K562 (cell line): ENCODE measurements around the gene IGDCC3. TPM values are rescaled to one million over a fixed set of nuclear protein-coding genes. Genes with fewer than 3 reads are reported as not detected.

Experiments
- ATAC-seq: fragments of 200-7000 bp; cut with Tn5 transposase; 3 replicates; pipeline ENCODE4 v1.9.1; 2020; ENCODE audit warnings: moderate library complexity
- BruUV-seq: library from RNA; stranded (reverse); fragments of 400-500 nt; replicated peaks from 2 replicates; lab custom pipeline; 2021; lab: Mats Ljungman, UMichigan
- CTCF ChIA-PET: fragments of 300-600 bp; formaldehyde crosslinking; extraction: SDS; loops from one replicate; lab custom pipeline; 2021; ENCODE audit warnings: low intra/inter-chr PET ratio; lab: Yijun Ruan, JAX
- POLR2A ChIA-PET: fragments of 300-600, 350-650 bp; sonication (Branson Sonifier 250); formaldehyde crosslinking; extraction: SDS; loops from one replicate; lab custom pipeline; 2021; ENCODE audit warnings: antibody characterized with exemption, inconsistent platforms; lab: Yijun Ruan, JAX
- DNase-seq, 4 experiments: peaks; one replicate each; pipeline versions ENCODE4 v3.0.0 to v3.0.0-alpha.2; 2011 to 2018; ENCODE audit warnings: low spot score in 3 of 4, mixed read lengths in 3 of 4; ENCODE audit errors: extremely low read depth in 1 of 4
- FAIRE-seq: peaks from 2 replicates; lab custom pipeline; 2011; peaks lifted over from hg19 to GRCh38; lab: Jason Lieb, UNC
- H2AFZ ChIP-seq: 2 replicates; pipeline ENCODE4 v1.6.0; 2011; ENCODE audit warnings: low read depth, low read length, control low read depth, inconsistent platforms
- H3K27ac ChIP-seq: fragments of 200-600 bp; 3 replicates; pipeline ENCODE4 v1.8.0; 2011; ENCODE audit warnings: low read depth, mild to moderate bottlenecking, control low read depth, inconsistent platforms, low read length, moderate library complexity, mixed read lengths; ENCODE audit errors: extremely low read depth
- H3K27me3 ChIP-seq, 2 experiments: fragments of 300-600 bp in 1 of 2; 2 replicates in 1 of 2; 3 replicates in 1 of 2; pipeline versions ENCODE4 v1.6.0 to v1.8.0; 2011; ENCODE audit warnings: inconsistent platforms in 2 of 2, low read length in 2 of 2, mild to moderate bottlenecking in 1 of 2, mixed read lengths in 1 of 2, moderate library complexity in 1 of 2; ENCODE audit not compliant: control insufficient read depth in 2 of 2, insufficient read depth in 2 of 2
- H3K36me3 ChIP-seq: fragments of 300-600 bp; 3 replicates; pipeline ENCODE4 v1.8.0; 2011; ENCODE audit warnings: mild to moderate bottlenecking, low read length, inconsistent platforms; ENCODE audit not compliant: control insufficient read depth, insufficient read depth
- H3K4me1 ChIP-seq, 2 experiments: fragments of 200-600 bp in 1 of 2; replicated peaks in 1 of 2; 2 replicates in 1 of 2; 3 replicates in 1 of 2; pipeline versions ENCODE4 v1.5.1 to v1.8.0; 2011; ENCODE audit warnings: inconsistent platforms in 2 of 2, low read length in 2 of 2, mild to moderate bottlenecking in 1 of 2, mixed read lengths in 1 of 2, moderate library complexity in 1 of 2; ENCODE audit not compliant: control insufficient read depth in 2 of 2, insufficient read depth in 2 of 2
- H3K4me2 ChIP-seq: 2 replicates; pipeline ENCODE4 v1.6.1; 2011; ENCODE audit warnings: low read length, control low read depth, inconsistent platforms, mixed read lengths; ENCODE audit not compliant: insufficient read depth
- H3K4me3 ChIP-seq: fragments of 200-600 bp; sonication (generic), shearing (Covaris generic); 2 replicates; pipeline ENCODE4 v1.5.1; 2016; ENCODE audit warnings: control low read depth, inconsistent platforms
- H3K79me2 ChIP-seq: fragments of 200-600 bp; 3 replicates; pipeline ENCODE4 v1.8.0; 2011; ENCODE audit warnings: low read length, inconsistent platforms; ENCODE audit not compliant: control insufficient read depth, insufficient read depth
- H3K9ac ChIP-seq, 2 experiments: 2 replicates each; pipeline versions ENCODE4 v1.6.0 to v1.6.1; 2011; ENCODE audit warnings: low read depth in 2 of 2, low read length in 2 of 2, control low read depth in 1 of 2, inconsistent platforms in 1 of 2, mild to moderate bottlenecking in 1 of 2, mixed read lengths in 1 of 2; ENCODE audit not compliant: insufficient read depth in 1 of 2
- H3K9me1 ChIP-seq: one replicate; pipeline ENCODE4 v1.6.0; 2011; ENCODE audit warnings: inconsistent platforms, mild to moderate bottlenecking, low read length, moderate library complexity; ENCODE audit not compliant: control insufficient read depth, insufficient read depth
- H3K9me3 ChIP-seq: replicated peaks from 2 replicates; pipeline ENCODE4 v1.5.1; 2011; ENCODE audit warnings: low read depth, low read length, inconsistent platforms; ENCODE audit not compliant: control insufficient read depth, insufficient read depth
- H4K20me1 ChIP-seq: replicated peaks from 2 replicates; pipeline ENCODE4 v1.6.1; 2011; ENCODE audit warnings: low read length, inconsistent platforms, mixed read lengths; ENCODE audit not compliant: control insufficient read depth, insufficient read depth
- ATF3 ChIP-seq, 2 experiments: fragments of 450-650 bp in 1 of 2; sonication (generic) in 1 of 2; formaldehyde crosslinking in 1 of 2; IDR thresholded peaks in 1 of 2; conservative IDR thresholded peaks in 1 of 2; 2 replicates each; pipeline versions ENCODE4 v1.6.1 to v1.8.1; 2016 to 2023; ENCODE audit warnings: mild to moderate bottlenecking in 2 of 2, moderate library complexity in 2 of 2, inconsistent platforms in 1 of 2, missing genetic modification reagents in 1 of 2
- CHD2 ChIP-seq: IDR thresholded peaks from 2 replicates; pipeline ENCODE4 v1.6.1; 2011; ENCODE audit warnings: low read depth, low read length
- ETV1 ChIP-seq: fragments of 450-650 bp; conservative IDR thresholded peaks from 2 replicates; pipeline ENCODE4 v1.6.1; 2016; ENCODE audit warnings: missing genetic modification characterization, control low read depth, low read depth, missing compliant biosample characterization
- FOSL1 ChIP-seq: fragments of 200-800 bp; sonication (Bioruptor generic); conservative IDR thresholded peaks from 2 replicates; pipeline ENCODE4 v1.6.1; 2016; ENCODE audit warnings: missing genetic modification characterization, missing compliant biosample characterization
- FOXP1 ChIP-seq: sonication (generic); formaldehyde crosslinking; IDR thresholded peaks from 2 replicates; pipeline ENCODE4 v1.8.0; 2022; ENCODE audit warnings: mild to moderate bottlenecking, missing genetic modification reagents
- JUNB ChIP-seq: fragments of 450-650 bp; formaldehyde crosslinking; conservative IDR thresholded peaks from 2 replicates; pipeline ENCODE4 v1.4.0; 2020; ENCODE audit warnings: mild to moderate bottlenecking
- PHF20 ChIP-seq: fragments of 450-650 bp; IDR thresholded peaks from 2 replicates; pipeline ENCODE4 v1.6.1; 2018; ENCODE audit not compliant: partially characterized antibody
- RBM15 ChIP-seq: fragments of 200-400 bp; formaldehyde crosslinking; IDR thresholded peaks from 2 replicates; pipeline ENCODE4 v1.6.1; 2018; ENCODE audit warnings: mild to moderate bottlenecking, low read length, moderate library complexity; ENCODE audit not compliant: insufficient read depth
- RBM39 ChIP-seq: fragments of 200-400 bp; formaldehyde crosslinking; optimal IDR thresholded peaks from 2 replicates; pipeline ENCODE3; 2018; ENCODE audit warnings: low read depth, low read length
- SNAPC5 ChIP-seq: fragments of 250-450 bp; sonication (Bioruptor Pico); IDR thresholded peaks from 2 replicates; pipeline ENCODE4 v1.8.0; 2021; ENCODE audit warnings: moderate library complexity, mild to moderate bottlenecking, inconsistent platforms
- TRIM25 ChIP-seq: fragments of 450-650 bp; IDR thresholded peaks from 2 replicates; pipeline ENCODE4 v1.7.0; 2016; ENCODE audit warnings: borderline replicate concordance
- UBTF ChIP-seq, 2 experiments: IDR thresholded peaks; 2 replicates each; pipeline ENCODE4 v1.6.1; 2012; ENCODE audit warnings: improper control_type of control experiment in 2 of 2, low read depth in 2 of 2, low read length in 2 of 2, borderline replicate concordance in 1 of 2
- ZNF41 ChIP-seq: fragments of 250-450 bp; sonication (Bioruptor Pico); conservative IDR thresholded peaks from 2 replicates; pipeline ENCODE4 v1.4.0; 2020; ENCODE audit warnings: mild to moderate bottlenecking
- WGBS: fragments of 100-300 bp; shearing (Covaris generic); methylation state at CpG from one replicate; pipeline ENCODE4 v1.1.6; 2016; ENCODE audit warnings: low coverage, mixed read lengths; ENCODE audit not compliant: insufficient coverage; ENCODE audit errors: missing lambda C conversion rate; 5-methylcytosine and 5-hydroxymethylcytosine counted together
- in situ Hi-C: fragments of 300-500 bp; cut with MboI; formaldehyde crosslinking; loops from 4 replicates; pipeline ENCODE4 v1.15.0; 2018; ENCODE audit warnings: inconsistent platforms, mixed read lengths
- intact Hi-C: fragments of 100-400 bp; cut with micrococcal nuclease; formaldehyde crosslinking; loops from 2 replicates; pipeline ENCODE4 v1.14.2; 2022
- polyA plus RNA-seq, 8 experiments: library from polyadenylated mRNA; depleted of rRNA in 4 of 8; stranded (reverse) in 5 of 8; unstranded in 3 of 8; fragments of >200 nt; fragmentation: Nextera tagmentation in 2 of 8; fragmentation: Illumina TruSeq in 1 of 8; extraction: Ambion mirVana in 2 of 8; extraction: Trizol in 1 of 8; gene quantifications; 2 replicates each; pipeline versions ENCODE4 v1.2.1 to v1.2.3, GENCODE V29; 2011 to 2014; ENCODE audit warnings: inconsistent platforms in 1 of 8, missing spikeins in 1 of 8
- total RNA-seq, 7 experiments: library from RNA; depleted of rRNA in 6 of 7; stranded (reverse); fragments of >200 nt in 6 of 7; fragmentation: Illumina TruSeq in 2 of 7; extraction: Trizol in 2 of 7; gene quantifications; 2 replicates each; pipeline versions ENCODE4 v1.2.1 to v1.2.3, GENCODE V29; 2011 to 2021; ENCODE audit warnings: low replicate concordance in 1 of 7

IGDCC3 gene
- total and polyA plus RNA-seq, 9 of the 15 experiments (the other 6 are each of a cell fraction or from before 2014, with no cell fraction given), result not detected

- no peak for TF ChIP-seq RBM39
- TF ChIP-seq ATF3 (IDR thresholded peaks at IDR 0.05), result no peak
- TF ChIP-seq ATF3 (CRISPR knock-in tag; conservative IDR thresholded peaks at IDR 0.05), result no peak
- TF ChIP-seq UBTF (IDR thresholded peaks at IDR 0.05; ENCODE audit: borderline replicate concordance in 1 of 2, low read depth in 2 of 2, low read length in 2 of 2), result no peak
- TF ChIP-seq RBM15, result no peak
- TF ChIP-seq ETV1, result no peak
- no peak for TF ChIP-seq JUNB (CRISPR knock-in tag)
- no peak for TF ChIP-seq ZNF41 (CRISPR knock-in tag)
- TF ChIP-seq PHF20, result no peak
- TF ChIP-seq SNAPC5, result no peak
- TF ChIP-seq CHD2, result no peak
- no peak for TF ChIP-seq FOXP1
- no peak for TF ChIP-seq FOSL1 (tag)
- no peak for TF ChIP-seq TRIM25
- in situ Hi-C loops, result loop anchor here (5.0 to 10.0 kb wide), 3 partner anchors 59 to 327 kb away; no protein-coding TSS in a partner anchor
- 0% methylated on average over 1 of the region's 1 CpG for WGBS
- H4K20me1 ChIP-seq, result peaks cover 8% of the 10 kb centered on the region; the same call in 1 of the 2 replicates
- H3K36me3 ChIP-seq, result no peaks in the 10 kb centered on the region
- no peaks in the 10 kb centered on the region for H3K79me2 ChIP-seq
- H3K4me2 ChIP-seq, result no peak overlapping the region
- no peak for ATAC-seq
- POLR2A ChIA-PET, result interaction anchor here (0.6 to 3.3 kb wide), 4 partner anchors 8 to 76 kb away, joined by 3 to 15 read pairs (median 3); partner anchors contain the start of gene RNU5B-1
- H3K9me3 ChIP-seq, result no peaks in the 10 kb centered on the region
- H3K9me1 ChIP-seq, result no peaks in the 10 kb centered on the region
- intact Hi-C loops, result loop anchor here (10.0 kb wide), 1 partner anchor 347 kb away; no protein-coding TSS in a partner anchor
- no TSS peak for BruUV-seq
- FAIRE-seq, result no peak
- no peak overlapping the region for H3K9ac ChIP-seq
- CTCF ChIA-PET, result no interaction called here
- peaks cover 6 to 30% of the 10 kb centered on the region in 2 experiments; a peak in 4 of 5 replicates for H3K4me1 ChIP-seq
- H3K4me3 ChIP-seq, result no peak overlapping the region
- no peak overlapping the region for H2AFZ ChIP-seq
- peaks cover 53 to 66% of the 10 kb centered on the region in 2 experiments for H3K27me3 ChIP-seq
- H3K27ac ChIP-seq, result no peak overlapping the region
- DNase-seq, result no peak
Measured at GRCh38 chr15:65381445-65382145, 3.8 kb upstream of the IGDCC3 start.
